ENCODE results near the gene CELF4.

- TF ChIP-seq CTCF (IDR thresholded peaks at IDR 0.05; ENCODE audit: insufficient read depth, low read length): no peak
- no peak for TF ChIP-seq POLR2AphosphoS5 (IDR thresholded peaks at IDR 0.05; ENCODE audit: low read depth)
- TF ChIP-seq REST (IDR thresholded peaks at IDR 0.05; ENCODE audit: insufficient replicate concordance, low read depth): no peak
- TF ChIP-seq GABPA (IDR thresholded peaks at IDR 0.05; ENCODE audit: low read depth): no peak
Measured at GRCh38 chr18:37421341-37422077, 144.1 kb downstream of the CELF4 start.
